ENCODE data around the gene GCKR. TPM values are rescaled to one million over a fixed set of nuclear protein-coding genes. Genes with fewer than 3 reads are reported as not detected.

Gene GCKR
- polyA plus RNA-seq, 4 donors: 0.16 to 0.39 TPM; not detected in 2

GRCh38 chr2:27569398-27569797 lies 72.8 kb downstream of the GCKR start:
- no peak for DNase-seq (ENCODE audit: low read depth in 4 of 4, low spot score in 3 of 4)

GRCh38 chr2:27571197-27571596 lies 74.6 kb downstream of the GCKR start:
- no peak for DNase-seq (ENCODE audit: low read depth in 4 of 4, low spot score in 3 of 4)

GRCh38 chr2:27571681-27572080 lies 75.0 kb downstream of the GCKR start:
- no peak for DNase-seq (ENCODE audit: low read depth in 4 of 4, low spot score in 3 of 4)

DNA sequence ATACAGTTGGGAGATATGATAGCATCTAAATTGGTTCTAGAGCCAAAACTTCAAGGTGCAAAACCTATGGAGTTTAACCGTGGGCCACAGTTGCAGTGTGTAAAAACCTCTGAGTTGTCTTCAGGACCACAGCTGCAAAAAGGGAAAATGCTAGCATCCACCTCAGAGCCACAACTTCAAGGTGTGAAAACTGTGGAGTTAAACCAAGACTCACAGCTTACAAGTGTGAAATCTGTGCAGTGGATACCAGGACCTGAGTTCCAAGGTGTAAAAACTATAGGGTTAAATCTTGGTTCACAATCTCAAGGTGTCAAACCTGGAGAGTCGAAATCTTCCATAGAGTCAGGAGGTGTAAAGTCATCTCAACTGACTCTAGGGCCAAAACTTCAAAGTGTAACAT lies 75.8 kb downstream of the GCKR start:
- no peak for DNase-seq (ENCODE audit: low read depth in 4 of 4, low spot score in 3 of 4)

GRCh38 chr2:27572998-27573429 lies 76.4 kb downstream of the GCKR start:
- DNase-seq (ENCODE audit: low read depth in 4 of 4, low spot score in 3 of 4): no peak

Other genes with a start within 250 kb of the GCKR start
- gene SLC30A3, start 233.8 kb upstream of the GCKR start, polyA plus RNA-seq (ENCODE audit: insufficient read length in 4 of 4): 1 to 10 TPM; 5.1 to 7.8 (median 7.6) TPM
- gene DNAJC5G, start 221.4 kb upstream of the GCKR start, polyA plus RNA-seq (ENCODE audit: insufficient read length in 4 of 4): 1 to 10 TPM in 2 of 4 donors, under 1 TPM in 2; 0.55 to 1.1 (median 0.88) TPM
- 1 to 10 TPM; 3.5 to 6.3 (median 4.6) TPM for gene TRIM54, start 214.4 kb upstream of the GCKR start, polyA plus RNA-seq (ENCODE audit: insufficient read length in 4 of 4)
- gene UCN, start 188.4 kb upstream of the GCKR start, polyA plus RNA-seq (ENCODE audit: insufficient read length in 4 of 4): 1 to 10 TPM in 2 of 4 donors, under 1 TPM in 2; 0.39 to 1.1 (median 0.80) TPM
- 10 to 100 TPM; 76.0 to 86.2 (median 78.0) TPM for gene MPV17, start 173.7 kb upstream of the GCKR start, polyA plus RNA-seq (ENCODE audit: insufficient read length in 4 of 4)
- gene GTF3C2, start 140.1 kb upstream of the GCKR start, polyA plus RNA-seq (ENCODE audit: insufficient read length in 4 of 4): 10 to 100 TPM; 62.8 to 77.1 (median 72.7) TPM
- gene EIF2B4, start 126.5 kb upstream of the GCKR start, polyA plus RNA-seq (ENCODE audit: insufficient read length in 4 of 4): 10 to 100 TPM; 48.2 to 54.5 (median 52.9) TPM
- 100 to 1,000 TPM; 102 to 128 (median 108) TPM for gene SNX17, start 126.2 kb upstream of the GCKR start, polyA plus RNA-seq (ENCODE audit: insufficient read length in 4 of 4)
- 10 to 100 TPM; 16.7 to 25.9 (median 18.4) TPM for gene ZNF513, start 116.1 kb upstream of the GCKR start, polyA plus RNA-seq (ENCODE audit: insufficient read length in 4 of 4)
- gene PPM1G, start 87.2 kb upstream of the GCKR start, polyA plus RNA-seq (ENCODE audit: insufficient read length in 4 of 4): 10 to 100 TPM; 92.4 to 98.5 (median 94.7) TPM
- 100 to 1,000 TPM; 123 to 138 (median 132) TPM for gene NRBP1, start 68.2 kb upstream of the GCKR start, polyA plus RNA-seq (ENCODE audit: insufficient read length in 4 of 4)
- 1 to 10 TPM; 6.1 to 8.5 (median 7.1) TPM for gene KRTCAP3, start 54.5 kb upstream of the GCKR start, polyA plus RNA-seq (ENCODE audit: insufficient read length in 4 of 4)
- gene IFT172, start 7.1 kb upstream of the GCKR start, polyA plus RNA-seq (ENCODE audit: insufficient read length in 4 of 4): 10 to 100 TPM; 41.1 to 48.0 (median 41.4) TPM
- 1 to 10 TPM; 7.3 to 9.1 (median 8.6) TPM for gene FNDC4, start 1.6 kb upstream of the GCKR start, polyA plus RNA-seq (ENCODE audit: insufficient read length in 4 of 4)
- 10 to 100 TPM; 67.0 to 84.2 (median 80.5) TPM for gene ZNF512, start 86.2 kb downstream of the GCKR start, polyA plus RNA-seq (ENCODE audit: insufficient read length in 4 of 4)
- gene CCDC121, start 132.2 kb downstream of the GCKR start, polyA plus RNA-seq (ENCODE audit: insufficient read length in 4 of 4): 10 to 100 TPM; 11.2 to 14.5 (median 13.6) TPM
- 10 to 100 TPM; 58.1 to 68.6 (median 64.6) TPM for gene GPN1, start 132.2 kb downstream of the GCKR start, polyA plus RNA-seq (ENCODE audit: insufficient read length in 4 of 4)
- gene SUPT7L, start 166.8 kb downstream of the GCKR start, polyA plus RNA-seq (ENCODE audit: insufficient read length in 4 of 4): 10 to 100 TPM; 52.0 to 62.5 (median 58.3) TPM
- gene SLC4A1AP, start 167.1 kb downstream of the GCKR start, polyA plus RNA-seq (ENCODE audit: insufficient read length in 4 of 4): 10 to 100 TPM; 31.0 to 34.7 (median 32.5) TPM